Stimulated activated CD4-positive, alpha-beta T cell treated with anti-CD3 and anti-CD28 coated beads, Interleukin-1b, Interleukin-23, amount 100 ng/mL, for 4 hours (primary cell): Measurements from ENCODE around the gene IGFLR1.
"Not testable (repeated sequence)": the region's sequence is repeated elsewhere in the genome, so short reads cannot be mapped to it uniquely, and the experiment has no call there.

Experiments
- DNase-seq, 2 donors: peaks; one replicate each; pipeline ENCODE4 v3.0.0-alpha.2; 2020; ENCODE audit warnings: low read depth in 2 of 2

IGFLR1 gene

DNA sequence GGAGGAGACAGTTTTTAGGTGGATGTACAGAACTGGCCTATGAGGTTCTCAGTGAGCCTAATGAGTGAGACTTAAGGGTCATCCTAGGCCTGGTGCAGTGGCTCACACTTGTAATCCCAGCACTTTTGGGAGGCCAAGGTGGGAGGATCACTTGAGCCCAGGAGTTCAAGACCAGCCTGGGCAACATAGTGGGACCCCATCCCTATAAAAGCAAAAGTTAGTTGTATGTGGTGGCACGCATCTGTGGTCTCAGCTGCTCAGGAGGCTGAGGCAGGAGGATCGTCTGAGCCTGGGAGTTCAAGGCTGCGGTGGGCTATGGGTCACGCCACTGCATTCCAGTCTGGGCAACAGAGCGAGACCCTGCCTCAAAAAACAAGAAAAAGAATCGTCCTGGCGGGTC, 18.1 kb downstream of the IGFLR1 start:
- DNase-seq: not testable (repeated sequence)

DNA sequence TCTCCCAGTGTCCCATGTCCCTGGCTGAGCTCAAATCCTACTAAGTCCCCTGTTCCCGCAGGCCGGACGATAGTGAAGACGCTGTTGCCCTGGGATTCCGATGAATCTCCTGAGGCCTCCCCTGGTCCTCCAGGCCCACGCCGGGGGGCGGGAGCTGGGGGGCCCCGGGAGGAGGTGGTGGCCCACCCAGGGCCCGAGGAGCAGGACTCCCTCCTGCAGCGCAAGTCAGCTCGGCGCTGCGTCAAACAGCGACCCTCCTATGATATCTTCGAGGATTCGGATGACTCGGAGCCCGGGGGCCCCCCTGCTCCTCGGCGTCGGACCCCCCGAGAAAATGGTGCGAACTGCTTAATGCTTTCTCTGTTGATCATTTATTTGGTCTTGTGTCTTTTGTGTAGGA, 18.6 kb downstream of the IGFLR1 start:
- no peak for DNase-seq

DNA sequence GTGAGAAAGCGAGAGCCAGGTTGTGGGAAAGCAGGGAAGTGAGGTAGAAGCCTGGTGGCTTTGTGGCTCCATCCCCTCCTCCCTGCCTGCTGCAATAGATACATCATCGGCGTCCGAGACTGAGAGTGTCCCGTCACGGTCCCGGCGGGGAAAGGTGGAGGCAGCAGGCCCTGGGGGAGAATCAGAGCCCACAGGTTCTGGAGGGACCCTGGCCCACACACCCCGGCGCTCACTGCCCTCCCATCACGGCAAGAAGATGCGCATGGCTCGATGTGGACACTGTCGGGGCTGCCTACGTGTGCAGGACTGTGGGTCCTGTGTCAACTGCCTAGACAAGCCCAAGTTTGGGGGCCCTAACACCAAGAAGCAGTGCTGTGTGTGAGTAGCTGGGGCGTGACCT, 19.4 kb downstream of the IGFLR1 start:
- DNase-seq: no peak

DNA sequence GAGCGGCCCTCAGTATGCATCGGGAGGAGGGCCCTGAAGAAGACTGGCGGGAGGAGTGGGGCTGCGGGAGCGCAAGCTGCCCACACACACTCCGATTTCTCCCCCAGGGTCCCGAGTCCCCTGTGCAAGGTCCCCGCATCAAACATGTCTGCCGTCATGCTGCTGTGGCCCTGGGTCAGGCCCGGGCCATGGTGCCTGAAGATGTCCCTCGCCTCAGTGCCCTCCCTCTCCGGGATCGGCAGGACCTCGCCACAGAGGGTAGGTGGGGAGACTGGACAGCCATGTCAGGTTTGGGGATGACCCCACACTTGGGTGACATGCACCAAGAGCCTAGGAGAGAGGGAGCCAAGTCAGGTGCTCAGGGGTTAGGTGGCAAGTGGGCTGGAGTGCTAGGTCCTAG, 19.8 kb downstream of the IGFLR1 start:
- no peak for DNase-seq

DNA sequence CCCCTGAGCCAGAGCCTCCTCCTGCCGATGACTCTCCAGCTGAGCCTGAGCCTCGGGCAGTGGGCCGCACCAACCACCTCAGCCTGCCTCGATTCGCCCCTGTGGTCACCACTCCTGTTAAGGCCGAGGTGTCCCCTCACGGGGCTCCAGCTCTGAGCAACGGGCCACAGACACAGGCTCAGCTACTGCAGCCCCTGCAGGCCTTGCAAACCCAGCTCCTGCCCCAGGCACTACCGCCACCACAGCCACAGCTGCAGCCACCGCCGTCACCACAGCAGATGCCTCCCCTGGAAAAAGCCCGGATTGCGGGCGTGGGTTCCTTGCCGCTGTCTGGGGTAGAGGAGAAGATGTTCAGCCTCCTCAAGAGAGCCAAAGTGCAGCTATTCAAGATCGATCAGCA, 20.9 kb downstream of the IGFLR1 start:
- DNase-seq: no peak

DNA sequence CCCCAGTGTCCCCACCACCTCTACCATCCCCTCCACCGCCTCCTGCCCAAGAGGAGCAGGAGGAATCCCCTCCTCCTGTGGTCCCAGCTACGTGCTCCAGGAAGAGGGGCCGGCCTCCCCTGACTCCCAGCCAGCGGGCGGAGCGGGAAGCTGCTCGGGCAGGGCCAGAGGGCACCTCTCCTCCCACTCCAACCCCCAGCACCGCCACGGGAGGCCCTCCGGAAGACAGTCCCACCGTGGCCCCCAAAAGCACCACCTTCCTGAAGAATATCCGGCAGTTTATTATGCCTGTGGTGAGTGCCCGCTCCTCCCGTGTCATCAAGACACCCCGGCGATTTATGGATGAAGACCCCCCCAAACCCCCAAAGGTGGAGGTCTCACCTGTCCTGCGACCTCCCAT, 21.6 kb downstream of the IGFLR1 start:
- no peak for DNase-seq

DNA sequence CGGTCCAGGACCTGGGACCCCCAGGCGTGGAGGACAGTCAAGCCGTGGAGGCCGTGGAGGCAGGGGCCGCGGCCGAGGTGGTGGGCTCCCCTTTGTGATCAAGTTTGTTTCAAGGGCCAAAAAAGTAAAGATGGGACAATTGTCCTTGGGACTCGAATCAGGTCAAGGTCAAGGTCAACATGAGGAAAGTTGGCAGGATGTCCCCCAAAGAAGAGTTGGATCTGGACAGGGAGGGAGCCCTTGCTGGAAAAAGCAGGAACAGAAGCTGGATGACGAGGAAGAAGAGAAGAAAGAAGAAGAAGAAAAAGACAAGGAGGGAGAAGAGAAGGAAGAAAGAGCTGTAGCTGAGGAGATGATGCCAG, 22.1 kb downstream of the IGFLR1 start:
- no peak for DNase-seq

DNA sequence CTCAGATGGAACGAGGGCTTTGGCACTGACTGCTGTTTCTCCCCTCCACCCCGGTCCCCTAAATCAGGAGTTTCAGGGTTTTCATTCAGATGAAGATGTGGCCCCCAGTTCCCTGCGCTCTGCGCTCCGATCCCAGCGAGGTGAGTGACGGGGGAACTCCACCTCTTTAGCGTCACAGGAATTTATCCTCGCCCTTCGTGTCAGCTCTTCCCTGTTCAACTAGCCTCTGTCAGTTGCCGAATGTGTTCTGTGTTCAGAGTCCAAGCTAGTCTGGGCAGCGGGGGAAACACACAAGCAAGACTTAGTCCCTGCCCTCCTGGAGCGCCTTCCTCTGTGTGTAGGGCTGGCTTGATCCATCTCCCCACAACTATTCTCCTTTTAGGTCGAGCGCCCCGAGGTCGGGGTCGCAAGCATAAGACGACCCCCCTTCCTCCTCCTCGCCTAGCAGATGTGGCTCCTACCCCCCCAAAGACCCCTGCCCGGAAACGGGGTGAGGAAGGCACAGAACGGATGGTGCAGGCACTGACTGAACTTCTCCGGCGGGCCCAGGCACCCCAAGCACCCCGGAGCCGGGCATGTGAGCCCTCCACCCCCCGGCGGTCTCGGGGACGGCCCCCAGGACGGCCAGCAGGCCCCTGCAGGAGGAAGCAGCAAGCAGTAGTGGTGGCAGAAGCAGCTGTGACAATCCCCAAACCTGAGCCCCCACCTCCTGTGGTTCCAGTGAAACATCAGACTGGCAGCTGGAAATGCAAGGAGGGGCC, 22.7 kb downstream of the IGFLR1 start:
- no peak for DNase-seq

DNA sequence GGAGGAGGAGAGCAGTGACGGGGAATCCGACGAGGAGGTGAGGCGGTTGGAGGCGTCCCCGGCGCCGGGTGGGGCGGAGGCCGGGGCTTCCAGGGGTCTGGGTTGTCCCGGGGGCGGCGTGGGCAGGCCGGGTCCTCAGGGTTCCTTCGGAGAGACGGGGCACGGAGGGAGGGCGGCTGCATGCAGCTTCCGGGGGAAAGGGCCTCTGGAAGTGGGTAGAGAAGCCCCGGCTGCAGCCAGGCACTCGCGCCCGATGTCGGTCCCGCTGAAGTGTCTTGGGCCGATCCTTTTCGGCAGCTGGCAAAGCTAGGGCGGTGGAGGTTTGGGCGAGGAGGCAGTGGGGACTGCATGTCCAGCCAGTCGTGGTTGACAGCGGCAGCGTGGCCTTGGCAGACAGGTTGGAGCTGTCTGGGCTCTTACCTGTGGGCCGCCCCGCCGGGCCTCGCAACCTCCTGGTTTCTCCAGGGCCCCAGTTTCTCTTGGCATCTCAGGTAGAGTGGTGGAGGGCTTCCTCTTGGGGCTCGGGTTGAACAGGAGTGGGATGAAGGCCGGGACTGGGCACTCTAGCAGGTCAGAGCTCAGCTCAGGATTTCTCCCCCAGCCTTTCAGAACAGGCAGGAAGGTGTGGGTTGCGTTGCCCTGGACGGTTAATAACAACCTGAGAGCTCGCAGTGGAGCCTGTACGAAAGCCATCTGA, 23.8 kb downstream of the IGFLR1 start:
- DNase-seq: peak; percentile 43 to 52

DNA sequence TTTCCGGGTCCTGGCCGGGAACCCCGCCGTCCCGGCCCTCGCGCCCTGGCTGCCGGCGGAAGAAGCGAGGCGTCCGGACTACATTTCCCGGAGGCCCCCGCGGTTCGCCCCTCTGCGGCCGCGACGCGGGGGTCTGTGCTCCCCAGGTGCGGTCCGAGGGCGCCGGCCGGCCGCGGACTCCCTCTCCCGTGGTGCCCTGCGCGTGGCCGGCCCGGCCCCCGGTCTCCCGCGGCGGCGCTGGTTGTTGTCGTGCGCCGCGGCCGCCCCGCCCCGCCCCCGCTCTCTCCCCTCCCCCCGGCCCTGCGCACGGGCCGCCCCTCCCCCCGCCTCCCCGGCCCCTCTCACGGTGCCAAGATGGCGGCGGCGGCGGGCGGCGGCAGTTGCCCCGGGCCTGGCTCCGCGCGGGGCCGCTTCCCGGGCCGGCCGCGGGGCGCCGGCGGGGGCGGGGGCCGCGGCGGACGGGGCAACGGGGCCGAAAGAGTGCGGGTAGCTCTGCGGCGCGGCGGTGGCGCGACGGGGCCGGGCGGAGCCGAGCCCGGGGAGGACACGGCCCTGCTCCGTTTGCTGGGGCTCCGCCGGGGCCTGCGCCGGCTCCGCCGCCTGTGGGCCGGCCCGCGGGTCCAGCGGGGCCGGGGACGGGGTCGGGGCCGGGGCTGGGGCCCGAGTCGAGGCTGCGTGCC, 24.4 kb downstream of the IGFLR1 start, which contains the start of gene KMT2B:
Gene KMT2B (plus strand): TSS at position 339 of the 680 bp plus-strand sequence. CDS start 16 bp downstream, at position 355.
- no peak for DNase-seq

DNA sequence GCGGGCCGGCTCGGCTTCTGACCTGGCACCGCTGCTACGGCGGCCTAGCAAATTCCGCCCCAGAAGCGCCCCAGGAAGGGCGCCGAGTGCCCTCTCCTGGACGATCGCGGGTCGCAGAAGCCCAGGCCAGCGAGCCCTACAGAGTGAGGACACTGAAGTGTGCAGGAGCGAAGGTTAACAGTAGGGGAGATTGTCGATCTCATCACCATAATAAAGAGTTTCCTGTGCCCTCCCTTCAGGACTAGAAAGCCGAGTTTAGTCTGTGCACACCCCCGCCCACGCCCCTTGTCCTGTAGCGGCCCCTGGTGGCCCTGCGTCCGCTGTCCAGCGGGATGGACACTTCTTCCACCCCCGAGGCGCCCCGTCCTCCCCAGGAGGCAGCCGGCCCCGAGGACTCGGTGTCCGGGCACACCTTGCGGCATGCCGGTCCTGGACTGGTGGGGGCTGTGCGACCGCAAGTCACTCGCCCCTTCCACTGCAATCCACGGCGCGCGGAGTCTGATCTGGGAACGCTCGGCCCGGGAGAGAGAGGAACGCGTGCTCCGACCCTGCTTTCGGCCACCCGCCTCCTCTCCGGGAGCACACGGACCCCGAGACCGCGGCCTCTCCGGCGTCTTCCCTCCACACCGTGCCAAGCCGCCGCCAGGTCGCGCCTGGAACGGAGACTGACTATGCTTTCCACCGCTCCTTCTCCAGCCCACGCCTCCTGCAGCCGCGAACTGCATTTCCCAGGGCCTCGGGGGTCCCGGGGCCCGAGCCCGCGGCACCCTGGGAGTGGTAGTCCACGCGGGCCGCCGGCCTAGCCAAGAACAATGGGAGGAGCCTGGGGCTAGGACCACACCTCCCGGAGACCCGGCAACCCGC, 25.2 kb downstream of the IGFLR1 start:
- DNase-seq: peak; percentile 93 to 94

DNA sequence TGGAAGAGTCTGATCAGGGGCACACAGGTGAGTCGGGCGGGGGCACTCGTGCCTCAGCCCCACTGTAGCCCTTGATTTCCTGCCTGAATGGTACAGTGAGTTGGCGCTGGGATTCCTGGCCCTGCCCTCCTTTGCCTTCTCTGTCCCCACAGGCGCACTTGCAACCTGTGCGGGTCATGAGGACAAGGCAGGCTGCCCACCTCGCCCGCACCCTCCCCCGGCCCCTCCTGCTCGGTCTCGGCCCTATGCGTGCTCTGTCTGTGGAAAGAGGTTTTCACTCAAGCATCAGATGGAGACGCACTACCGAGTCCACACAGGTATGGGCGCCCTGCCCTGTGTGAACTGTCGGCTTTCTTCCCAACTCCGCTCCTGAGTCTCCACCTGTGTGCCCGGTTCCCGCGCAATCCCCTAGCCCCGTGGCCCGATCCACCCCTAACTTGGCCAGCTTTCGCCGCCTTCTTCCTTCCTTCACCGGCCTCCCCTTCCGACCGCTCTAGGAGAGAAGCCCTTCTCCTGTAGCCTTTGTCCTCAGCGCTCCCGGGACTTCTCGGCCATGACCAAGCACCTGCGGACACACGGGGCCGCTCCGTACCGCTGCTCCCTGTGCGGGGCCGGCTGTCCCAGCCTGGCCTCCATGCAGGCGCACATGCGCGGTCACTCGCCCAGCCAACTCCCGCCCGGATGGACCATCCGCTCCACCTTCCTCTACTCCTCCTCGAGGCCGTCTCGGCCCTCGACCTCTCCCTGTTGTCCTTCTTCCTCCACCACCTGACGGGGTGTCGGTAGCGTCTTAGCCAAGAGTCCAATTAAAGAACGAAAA, 26.1 kb downstream of the IGFLR1 start:
- DNase-seq: no peak

DNA sequence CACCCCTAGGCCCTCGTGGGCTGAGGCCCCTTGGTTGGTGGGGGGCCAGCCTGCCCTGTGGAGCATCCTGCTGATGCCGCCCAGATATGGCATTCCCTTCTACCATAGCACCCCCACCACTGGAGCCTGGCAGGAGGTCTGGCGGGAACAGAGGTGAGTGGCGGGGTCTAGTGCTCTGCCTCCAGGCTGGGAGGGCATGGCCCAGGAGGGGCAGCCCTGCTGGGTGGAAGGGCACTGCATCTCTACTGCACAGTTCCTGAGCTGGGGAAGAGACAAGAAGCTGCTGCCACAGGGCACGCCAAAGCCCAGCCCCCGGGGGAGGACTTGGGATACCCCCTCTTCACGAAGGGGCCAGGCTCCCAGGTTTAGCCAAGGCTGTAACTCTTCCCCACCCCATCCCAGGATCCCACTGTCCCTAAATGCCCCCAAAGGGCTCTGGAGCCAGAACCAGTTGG, 26.9 kb downstream of the IGFLR1 start:
- DNase-seq: no peak

DNA sequence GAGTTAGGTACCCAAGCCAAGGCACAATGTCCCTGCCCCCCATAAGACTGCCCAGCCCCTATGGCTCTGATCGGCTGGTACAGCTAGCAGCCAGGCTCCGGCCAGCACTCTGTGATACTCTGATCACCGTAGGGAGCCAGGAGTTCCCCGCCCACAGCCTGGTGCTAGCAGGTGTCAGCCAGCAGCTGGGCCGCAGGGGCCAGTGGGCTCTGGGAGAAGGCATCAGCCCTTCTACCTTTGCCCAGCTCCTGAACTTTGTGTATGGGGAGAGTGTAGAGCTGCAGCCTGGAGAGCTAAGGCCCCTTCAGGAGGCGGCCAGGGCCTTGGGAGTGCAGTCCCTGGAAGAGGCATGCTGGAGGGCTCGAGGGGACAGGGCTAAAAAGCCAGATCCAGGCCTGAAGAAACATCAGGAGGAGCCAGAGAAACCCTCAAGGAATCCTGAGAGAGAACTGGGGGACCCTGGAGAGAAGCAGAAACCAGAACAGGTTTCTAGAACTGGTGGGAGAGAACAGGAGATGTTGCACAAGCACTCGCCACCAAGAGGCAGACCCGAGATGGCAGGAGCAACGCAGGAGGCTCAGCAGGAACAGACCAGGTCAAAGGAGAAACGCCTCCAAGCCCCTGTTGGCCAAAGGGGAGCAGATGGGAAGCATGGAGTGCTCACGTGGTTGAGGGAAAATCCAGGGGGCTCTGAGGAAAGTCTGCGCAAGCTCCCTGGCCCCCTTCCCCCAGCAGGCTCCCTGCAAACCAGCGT, 27.5 kb downstream of the IGFLR1 start:
- no peak for DNase-seq

DNA sequence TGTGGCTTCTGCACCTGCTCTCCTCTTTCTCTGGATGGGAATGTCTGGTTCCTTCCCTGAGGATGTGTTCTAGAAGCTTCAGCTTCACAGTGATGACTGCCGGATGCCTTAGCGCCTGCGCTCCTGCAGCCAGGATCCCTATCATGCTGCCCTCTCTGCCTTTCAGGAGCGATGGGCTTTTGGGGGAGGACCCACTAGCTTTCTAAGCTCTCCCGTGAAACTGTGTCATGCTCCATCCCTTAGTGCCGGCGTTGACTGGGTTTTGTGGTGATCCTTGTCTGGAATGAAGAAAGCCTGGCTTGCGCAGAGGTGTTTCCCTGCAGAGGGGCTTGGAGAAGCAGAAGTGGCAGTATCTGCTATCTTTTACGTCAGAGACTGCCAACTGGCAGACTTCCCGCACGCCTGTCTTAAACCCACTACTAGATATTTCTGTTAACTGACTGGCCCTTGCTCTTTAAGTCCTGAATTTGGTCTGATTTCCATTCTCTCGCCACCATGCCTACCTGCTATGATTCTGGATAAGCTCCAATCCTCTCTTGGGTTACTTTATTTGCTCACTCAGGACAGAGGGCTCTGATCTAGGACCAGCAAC, 28.3 kb downstream of the IGFLR1 start:
- DNase-seq: no peak

DNA sequence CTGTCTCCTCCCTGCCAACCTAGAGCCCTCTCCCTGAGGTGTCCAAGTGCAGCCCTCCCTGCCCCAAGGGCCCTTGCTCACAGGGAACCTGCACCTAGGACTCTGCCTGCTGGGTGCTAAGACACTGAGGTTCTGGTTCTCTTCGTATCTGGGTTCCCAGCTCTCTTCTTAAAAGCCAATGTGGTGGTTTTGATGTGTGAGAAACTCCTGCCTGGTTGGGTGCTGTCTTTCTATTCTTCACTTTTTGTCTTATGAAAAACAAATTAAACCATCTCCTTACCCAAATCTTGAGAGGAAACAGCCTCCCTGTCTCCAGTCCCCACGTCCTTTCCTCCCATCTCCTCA, 28.8 kb downstream of the IGFLR1 start:
- DNase-seq: no peak

DNA sequence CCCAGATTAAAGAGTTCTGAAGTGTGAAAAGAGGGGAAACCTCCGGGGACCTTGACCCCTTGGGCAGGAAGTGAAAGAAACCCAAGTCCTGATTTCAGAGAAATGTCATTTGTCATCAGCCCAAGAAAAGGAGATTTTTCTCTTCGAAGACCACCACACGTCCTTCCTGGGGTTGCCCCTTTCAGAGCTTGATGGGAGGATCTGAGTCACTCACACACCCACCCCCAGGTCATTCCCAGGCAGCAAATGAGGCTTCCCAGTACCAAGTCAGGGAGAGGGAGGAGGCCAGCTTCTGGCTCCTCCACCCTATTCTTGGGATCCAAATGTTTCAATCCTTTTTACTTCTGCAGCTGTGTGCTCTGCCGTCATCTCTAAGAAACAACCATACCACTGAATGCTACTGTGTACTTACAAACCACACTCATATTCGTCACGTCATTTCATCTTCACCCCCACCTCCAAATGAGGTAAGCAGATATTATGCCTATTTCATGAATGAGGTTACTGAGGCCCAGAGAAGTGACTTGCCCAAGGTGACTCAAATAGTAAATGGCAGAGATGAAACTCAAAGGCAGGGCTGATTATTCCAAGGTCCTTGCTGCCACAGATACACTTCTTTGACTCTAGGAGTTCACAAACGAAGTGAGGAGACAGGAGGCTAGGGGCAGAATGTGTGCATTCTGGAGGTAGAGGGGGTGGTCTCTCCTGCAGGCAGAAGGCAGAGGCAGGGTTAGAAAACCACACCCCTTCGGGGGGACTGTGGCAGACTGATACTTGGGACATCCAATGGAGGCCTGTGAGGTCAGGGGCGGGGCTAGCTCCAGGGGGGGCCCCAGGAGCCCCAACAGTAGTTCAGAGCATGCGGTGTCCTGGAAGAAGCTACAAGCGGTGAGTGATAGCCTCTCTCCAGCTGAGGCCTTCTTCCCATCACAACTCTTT, 29.4 kb downstream of the IGFLR1 start:
- peak in 1 of 2 donors; percentile 55 for DNase-seq
